HFF-Myc (cell line): ENCODE measurements around the gene DDIT4.
"Not testable (repeated sequence)": the region's sequence is repeated elsewhere in the genome, so short reads cannot be mapped to it uniquely, and the experiment has no call there.

ENCODE experiments used
- DNase-seq: peaks from one replicate; pipeline ENCODE4 v3.0.0-alpha.2; 2011; ENCODE audit warnings: low read depth; ENCODE audit errors: extremely low read depth
- H3K4me3 ChIP-seq: replicated peaks from 2 replicates; pipeline ENCODE4 v1.5.1; 2011; ENCODE audit warnings: low read depth, mild to moderate bottlenecking, control low read depth, low read length
- TF ChIP-seq, protein P1 (sequence below): IDR thresholded peaks from 2 replicates; pipeline ENCODE4 v1.5.1; 2012; ENCODE audit warnings: mild to moderate bottlenecking, low read depth, low read length, control low read depth; ENCODE audit errors: missing control alignments

DDIT4 gene, protein sequence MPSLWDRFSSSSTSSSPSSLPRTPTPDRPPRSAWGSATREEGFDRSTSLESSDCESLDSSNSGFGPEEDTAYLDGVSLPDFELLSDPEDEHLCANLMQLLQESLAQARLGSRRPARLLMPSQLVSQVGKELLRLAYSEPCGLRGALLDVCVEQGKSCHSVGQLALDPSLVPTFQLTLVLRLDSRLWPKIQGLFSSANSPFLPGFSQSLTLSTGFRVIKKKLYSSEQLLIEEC

DNA sequence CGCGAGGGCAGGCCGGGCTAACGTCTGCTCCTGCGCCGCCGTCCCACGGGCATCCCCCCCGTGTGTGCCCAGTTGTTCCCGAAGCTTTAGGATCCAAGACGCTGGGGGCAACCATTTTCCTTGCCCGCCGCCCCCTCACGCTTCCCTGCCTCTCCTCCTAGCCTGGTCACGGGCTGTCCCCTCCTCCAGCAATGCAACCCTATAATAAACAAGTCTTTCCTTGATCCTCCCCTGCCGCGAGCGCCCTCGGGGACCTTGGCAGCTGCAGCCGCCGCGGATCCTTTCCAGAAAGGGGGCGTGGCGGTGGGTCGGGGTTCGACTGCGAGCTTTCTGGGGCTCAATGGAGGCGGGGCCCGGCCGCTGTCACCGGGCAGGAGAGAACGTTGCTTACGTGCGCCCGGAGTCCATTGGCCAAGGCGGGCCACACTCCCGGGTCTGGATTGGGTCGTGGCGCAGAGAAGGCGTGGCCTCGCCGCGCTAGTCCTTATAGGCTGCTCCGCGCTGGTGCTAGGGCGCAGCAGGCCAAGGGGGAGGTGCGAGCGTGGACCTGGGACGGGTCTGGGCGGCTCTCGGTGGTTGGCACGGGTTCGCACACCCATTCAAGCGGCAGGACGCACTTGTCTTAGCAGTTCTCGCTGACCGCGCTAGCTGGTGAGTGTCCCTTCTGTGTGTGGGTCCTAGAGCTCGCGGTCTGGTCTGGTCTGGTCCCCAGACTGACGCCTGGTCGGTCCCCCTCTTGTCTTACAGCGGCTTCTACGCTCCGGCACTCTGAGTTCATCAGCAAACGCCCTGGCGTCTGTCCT lies at the start of gene DDIT4:
DDIT4 (plus strand) TSS at position 515 of the 803 bp plus-strand sequence. CDS start 293 bp downstream, outside the sequence.
- H3K4me3 ChIP-seq: peak within 1 kb of the TSS; percentile 97
- TF ChIP-seq, protein P1, sequence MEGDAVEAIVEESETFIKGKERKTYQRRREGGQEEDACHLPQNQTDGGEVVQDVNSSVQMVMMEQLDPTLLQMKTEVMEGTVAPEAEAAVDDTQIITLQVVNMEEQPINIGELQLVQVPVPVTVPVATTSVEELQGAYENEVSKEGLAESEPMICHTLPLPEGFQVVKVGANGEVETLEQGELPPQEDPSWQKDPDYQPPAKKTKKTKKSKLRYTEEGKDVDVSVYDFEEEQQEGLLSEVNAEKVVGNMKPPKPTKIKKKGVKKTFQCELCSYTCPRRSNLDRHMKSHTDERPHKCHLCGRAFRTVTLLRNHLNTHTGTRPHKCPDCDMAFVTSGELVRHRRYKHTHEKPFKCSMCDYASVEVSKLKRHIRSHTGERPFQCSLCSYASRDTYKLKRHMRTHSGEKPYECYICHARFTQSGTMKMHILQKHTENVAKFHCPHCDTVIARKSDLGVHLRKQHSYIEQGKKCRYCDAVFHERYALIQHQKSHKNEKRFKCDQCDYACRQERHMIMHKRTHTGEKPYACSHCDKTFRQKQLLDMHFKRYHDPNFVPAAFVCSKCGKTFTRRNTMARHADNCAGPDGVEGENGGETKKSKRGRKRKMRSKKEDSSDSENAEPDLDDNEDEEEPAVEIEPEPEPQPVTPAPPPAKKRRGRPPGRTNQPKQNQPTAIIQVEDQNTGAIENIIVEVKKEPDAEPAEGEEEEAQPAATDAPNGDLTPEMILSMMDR: no peak
- DNase-seq: peak; percentile 95

DNA sequence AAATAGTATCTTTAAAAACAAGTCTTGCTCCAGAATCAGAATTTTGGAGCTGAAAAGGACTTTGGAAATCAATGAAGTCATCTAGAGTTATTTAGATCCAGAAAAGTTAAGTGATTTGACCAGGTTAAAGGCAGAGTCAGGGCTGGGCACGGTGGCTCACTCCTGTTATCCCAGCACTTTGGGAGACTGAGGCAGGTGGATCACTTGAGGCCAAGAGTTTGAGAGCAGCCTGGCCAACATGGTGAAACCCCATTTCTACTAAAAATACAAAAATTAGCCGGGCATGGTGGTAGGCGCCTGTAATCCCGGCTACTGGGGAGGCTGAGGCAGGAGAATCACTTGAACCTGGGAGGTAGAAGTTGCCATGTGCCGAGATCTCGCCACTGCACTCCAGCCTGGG lies 49.5 kb upstream of the DDIT4 start:
- DNase-seq: not testable (repeated sequence)

DNA sequence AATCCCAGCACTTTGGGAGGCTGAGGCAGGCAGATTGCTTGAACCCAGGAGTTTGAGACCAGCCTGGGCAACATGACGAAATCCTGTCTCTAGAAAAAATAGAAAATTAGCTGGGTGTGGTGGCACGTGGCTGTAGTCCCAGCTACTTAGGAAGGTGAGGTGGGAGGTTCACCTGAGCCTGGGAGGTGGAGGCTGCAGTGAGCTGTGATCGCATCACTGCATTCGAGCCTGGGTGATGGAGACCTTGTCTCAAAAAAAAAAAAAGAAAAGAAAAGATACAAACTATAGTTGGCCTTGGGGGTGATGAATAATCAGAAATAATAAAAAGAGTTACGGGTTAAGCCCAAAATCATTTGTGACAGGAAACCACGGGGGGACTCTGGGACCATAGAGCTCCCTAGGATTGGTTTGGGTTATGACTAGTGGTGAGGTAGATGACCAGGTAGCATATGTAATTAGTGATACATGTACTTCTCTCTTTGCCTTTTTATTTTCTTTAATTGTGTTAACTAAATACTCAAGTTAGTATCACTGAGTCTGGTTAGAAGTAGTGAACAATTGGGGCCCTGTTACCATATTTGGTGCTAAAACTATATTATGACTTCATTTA lies 47.2 kb upstream of the DDIT4 start:
- TF ChIP-seq, protein P1: no peak
- no peak overlapping the region for H3K4me3 ChIP-seq
- DNase-seq: no peak

More for the DNA sequence above, 49.5 kb upstream of the DDIT4 start:
- H3K4me3 ChIP-seq: not testable (repeated sequence)

DNA sequence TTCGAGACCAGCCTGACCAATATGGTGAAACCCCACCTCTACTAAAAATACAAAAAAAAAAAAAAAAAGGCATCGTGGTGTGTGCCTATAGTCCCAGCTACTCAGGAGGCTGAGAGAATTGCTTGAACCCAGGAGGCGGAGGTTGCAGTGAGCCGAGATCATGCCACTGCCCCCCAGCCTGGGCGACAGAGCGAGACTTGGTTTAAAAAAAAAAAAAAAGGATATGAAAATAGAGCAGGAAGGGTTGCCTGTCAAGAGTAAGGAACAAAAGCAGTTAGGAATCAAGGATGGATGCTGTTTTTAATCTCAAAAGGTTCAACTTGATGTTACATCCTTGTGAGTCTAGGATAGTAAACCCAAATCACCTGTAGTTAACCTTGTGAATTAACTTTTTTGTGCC lies 45.9 kb upstream of the DDIT4 start:
- no peak for DNase-seq
- TF ChIP-seq, protein P1: no peak
- no peak overlapping the region for H3K4me3 ChIP-seq

DNA sequence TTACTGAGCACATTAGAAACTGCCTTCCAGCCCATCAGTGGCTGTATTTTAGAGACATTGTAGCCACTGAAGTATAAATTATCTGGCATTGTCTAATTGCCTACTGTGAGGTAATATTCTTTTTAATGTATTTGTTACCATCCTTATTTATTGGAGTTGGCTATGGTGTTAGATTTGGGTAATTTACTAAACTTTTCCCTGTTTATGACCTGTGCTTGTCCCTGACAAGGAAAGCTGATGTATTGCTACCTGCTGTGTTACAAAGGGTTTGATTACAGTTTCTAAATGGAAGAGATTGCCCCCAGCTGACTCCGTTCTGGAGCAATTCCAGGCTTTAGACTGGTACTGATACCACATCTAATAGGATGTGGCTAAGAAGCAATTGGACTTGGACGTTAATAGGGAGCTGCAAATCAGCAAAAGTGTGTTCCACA lies 45.4 kb upstream of the DDIT4 start:
- no peak overlapping the region for H3K4me3 ChIP-seq
- DNase-seq: no peak
- TF ChIP-seq, protein P1: no peak

DNA sequence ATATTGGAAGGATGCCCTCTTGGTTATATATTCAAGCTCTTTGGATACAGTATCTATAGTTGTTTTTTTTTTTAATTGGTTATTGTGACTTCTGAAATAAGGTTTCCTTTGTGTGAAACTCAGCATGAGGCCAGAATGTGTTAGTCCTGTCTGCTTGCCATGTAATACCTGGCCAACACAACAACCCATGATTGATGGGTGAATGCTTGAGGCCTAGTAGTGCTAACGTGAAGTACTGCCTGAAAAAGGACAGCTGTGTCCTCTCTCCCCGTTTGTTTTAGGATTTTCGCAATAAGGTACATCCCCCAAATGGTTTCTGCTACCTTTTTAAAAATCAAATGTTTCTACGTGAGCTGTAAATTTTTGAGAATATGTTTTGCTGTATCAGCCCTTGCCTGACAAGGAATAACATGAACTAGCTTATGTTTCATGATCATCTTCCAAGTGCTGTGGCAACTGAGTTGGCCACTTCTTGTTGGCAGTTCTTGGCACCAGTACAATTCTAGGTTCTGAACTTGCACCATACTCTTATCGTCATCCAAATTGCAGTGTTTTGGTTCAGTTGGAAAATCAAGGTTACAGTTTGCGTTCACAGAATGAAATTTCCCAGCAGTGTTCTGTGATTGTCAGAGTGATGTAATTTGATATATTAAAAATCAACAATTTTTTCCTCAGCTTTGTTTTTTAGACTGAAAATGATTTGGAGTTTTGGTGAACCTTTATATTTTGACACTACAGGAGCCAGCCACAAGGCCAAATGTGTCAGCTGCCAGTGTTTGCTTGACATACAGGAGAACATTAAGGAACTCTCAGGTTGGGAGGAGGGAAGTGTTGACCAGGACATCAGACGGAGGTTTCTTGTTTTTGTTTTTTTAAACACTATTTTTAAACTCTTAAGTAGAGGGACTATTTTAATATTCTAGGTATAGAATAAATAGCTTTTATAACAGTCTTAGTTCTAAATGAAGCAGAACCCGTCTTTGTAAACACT lies 44.2 kb upstream of the DDIT4 start:
- H3K4me3 ChIP-seq: no peak overlapping the region
- TF ChIP-seq, protein P1: no peak
- DNase-seq: no peak
